Smooth muscle cell (in vitro differentiated cells): ENCODE measurements around the gene SLC6A3. TPM values are rescaled to one million over a fixed set of nuclear protein-coding genes. Genes with fewer than 3 reads are reported as not detected.

Experiments used
- DNase-seq: peaks from one replicate; lab custom pipeline; 2025; ENCODE audit not compliant: unreplicated experiment; lab: John Stamatoyannopoulos, UW
- H2AFZ ChIP-seq: fragments of 200-600 bp; sonication (generic); 2 replicates; pipeline ENCODE4 v1.6.0; 2016; ENCODE audit warnings: antibody characterized with exemption, low read depth, mild to moderate bottlenecking
- H3F3A ChIP-seq: fragments of 200-600 bp; sonication (generic); 2 replicates; pipeline ENCODE4 v1.6.0; 2017; ENCODE audit warnings: antibody characterized with exemption, low read depth
- H3K27ac ChIP-seq: fragments of 200-600 bp; sonication (generic); 2 replicates; pipeline ENCODE4 v1.5.1; 2016; ENCODE audit warnings: low read depth, mild to moderate bottlenecking
- H3K27me3 ChIP-seq: fragments of 200-600 bp; sonication (generic); 2 replicates; pipeline ENCODE4 v1.6.1; 2016; ENCODE audit warnings: low read depth, mild to moderate bottlenecking
- H3K36me3 ChIP-seq: fragments of 200-600 bp; sonication (generic); 2 replicates; pipeline ENCODE4 v1.5.1; 2016; ENCODE audit warnings: low read depth
- H3K4me1 ChIP-seq: fragments of 200-600 bp; sonication (generic); 2 replicates; pipeline ENCODE4 v1.5.1; 2016; ENCODE audit warnings: low read depth
- H3K4me2 ChIP-seq: fragments of 200-600 bp; sonication (generic); 2 replicates; pipeline ENCODE4 v1.6.0; 2016; ENCODE audit warnings: mild to moderate bottlenecking
- H3K4me3 ChIP-seq: fragments of 200-600 bp; sonication (generic); 2 replicates; pipeline ENCODE4 v1.5.1; 2016; ENCODE audit warnings: mild to moderate bottlenecking
- H3K79me2 ChIP-seq: fragments of 200-600 bp; sonication (generic); 2 replicates; pipeline ENCODE4 v1.6.0; 2016; ENCODE audit warnings: low read depth, mild to moderate bottlenecking
- H3K9ac ChIP-seq: fragments of 200-600 bp; sonication (generic); 2 replicates; pipeline ENCODE4 v1.6.0; 2016; ENCODE audit warnings: low read depth
- H3K9me3 ChIP-seq: fragments of 200-600 bp; sonication (generic); replicated peaks from 2 replicates; pipeline ENCODE4 v1.5.1; 2016; ENCODE audit warnings: low read depth
- H4K20me1 ChIP-seq: fragments of 200-600 bp; sonication (generic); 2 replicates; pipeline ENCODE4 v1.6.0; 2016; ENCODE audit warnings: low read depth
- WGBS: methylation state at CpG from one replicate; pipeline ENCODE4 v1.1.7; 2016; ENCODE audit warnings: low lambda C conversion rate; 5-methylcytosine and 5-hydroxymethylcytosine counted together
- polyA plus RNA-seq: library from polyadenylated mRNA; unstranded; fragments of >200 nt; fragmentation: Nextera tagmentation; extraction: Ambion mirVana; gene quantifications from 2 replicates; pipeline ENCODE4 v1.2.1, GENCODE V29; 2016
- total RNA-seq: library from RNA; depleted of rRNA; stranded (reverse); fragments of >200 nt; gene quantifications from 2 replicates; pipeline ENCODE4 v1.2.3, GENCODE V29; 2014
- TF ChIP-seq, protein P1 (sequence below): fragments of 200-600 bp; sonication (generic); IDR thresholded peaks from 2 replicates; pipeline ENCODE4 v1.5.1; 2017; ENCODE audit warnings: borderline replicate concordance, mild to moderate bottlenecking, antibody characterized with exemption; ENCODE audit not compliant: insufficient read depth, poor library complexity, severe bottlenecking

The SLC6A3 gene
- total and polyA plus RNA-seq, 2 experiments from 2014 or later: not detected

DNA sequence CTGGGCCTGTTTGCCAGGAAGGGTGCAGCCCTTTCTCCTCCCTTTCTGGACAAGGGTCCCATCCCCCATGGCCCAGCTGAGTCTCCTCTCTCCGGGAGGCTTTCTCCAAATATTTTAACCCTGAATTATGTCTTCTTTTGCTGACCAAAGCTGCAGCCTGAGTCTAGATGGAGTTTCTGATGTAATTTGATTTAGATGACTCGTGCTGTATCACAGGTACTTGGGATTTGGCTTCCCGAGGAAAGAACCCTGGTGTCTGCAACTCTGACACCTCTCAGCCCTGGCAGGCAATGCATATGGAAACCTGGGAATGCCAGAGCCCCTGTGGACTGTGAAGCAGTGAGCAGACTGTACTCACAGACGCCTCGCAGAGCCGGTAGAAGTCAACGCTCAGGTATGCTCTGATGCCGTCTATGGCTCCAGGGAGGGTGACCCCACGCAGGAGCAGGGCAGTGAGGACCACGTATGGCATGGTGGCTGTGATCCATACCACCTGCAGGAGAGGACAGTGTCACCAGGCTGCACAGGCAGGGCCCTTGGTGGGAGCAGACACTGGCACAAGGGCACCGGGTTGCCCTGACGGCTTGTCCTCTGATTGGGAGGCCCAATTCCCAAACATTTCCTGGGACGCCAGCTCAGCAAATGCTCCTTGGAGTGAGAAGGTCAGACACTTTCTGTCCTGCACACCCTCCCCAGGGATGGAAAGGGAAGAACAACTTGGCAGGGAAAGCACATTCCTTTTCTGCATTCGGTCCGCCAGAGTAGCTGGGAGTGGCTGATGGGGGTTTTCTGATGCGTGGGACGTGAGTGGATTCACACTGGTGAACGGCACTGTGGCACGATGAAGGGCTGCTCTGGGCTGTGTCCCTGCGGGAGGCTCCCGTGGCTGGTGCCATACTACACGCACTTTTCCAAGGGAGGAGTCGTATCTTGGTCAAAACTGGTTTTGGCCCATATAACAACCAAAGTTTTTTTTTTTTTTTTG is 24.7 kb downstream of the SLC6A3 start:
- Histone ChIP-seq H4K20me1 (no peaks in the 10 kb centered on the region), H3K9me3 (no peaks in the 10 kb centered on the region), H3K27me3 (no peaks in the 10 kb centered on the region), H3K4me1 (no peaks in the 10 kb centered on the region), H3K79me2 (no peaks in the 10 kb centered on the region), H3F3A (no peaks in the 10 kb centered on the region), H3K36me3 (no peaks in the 10 kb centered on the region), H3K9ac (no peak overlapping the region), H2AFZ (no peak overlapping the region), H3K4me2 (no peak overlapping the region), H3K27ac (no peak overlapping the region), H3K4me3 (no peak overlapping the region)
- WGBS: 88% methylated on average over 23 of the region's 23 CpGs
- TF ChIP-seq, protein P1, sequence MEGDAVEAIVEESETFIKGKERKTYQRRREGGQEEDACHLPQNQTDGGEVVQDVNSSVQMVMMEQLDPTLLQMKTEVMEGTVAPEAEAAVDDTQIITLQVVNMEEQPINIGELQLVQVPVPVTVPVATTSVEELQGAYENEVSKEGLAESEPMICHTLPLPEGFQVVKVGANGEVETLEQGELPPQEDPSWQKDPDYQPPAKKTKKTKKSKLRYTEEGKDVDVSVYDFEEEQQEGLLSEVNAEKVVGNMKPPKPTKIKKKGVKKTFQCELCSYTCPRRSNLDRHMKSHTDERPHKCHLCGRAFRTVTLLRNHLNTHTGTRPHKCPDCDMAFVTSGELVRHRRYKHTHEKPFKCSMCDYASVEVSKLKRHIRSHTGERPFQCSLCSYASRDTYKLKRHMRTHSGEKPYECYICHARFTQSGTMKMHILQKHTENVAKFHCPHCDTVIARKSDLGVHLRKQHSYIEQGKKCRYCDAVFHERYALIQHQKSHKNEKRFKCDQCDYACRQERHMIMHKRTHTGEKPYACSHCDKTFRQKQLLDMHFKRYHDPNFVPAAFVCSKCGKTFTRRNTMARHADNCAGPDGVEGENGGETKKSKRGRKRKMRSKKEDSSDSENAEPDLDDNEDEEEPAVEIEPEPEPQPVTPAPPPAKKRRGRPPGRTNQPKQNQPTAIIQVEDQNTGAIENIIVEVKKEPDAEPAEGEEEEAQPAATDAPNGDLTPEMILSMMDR: no peak
- no peak for DNase-seq

DNA sequence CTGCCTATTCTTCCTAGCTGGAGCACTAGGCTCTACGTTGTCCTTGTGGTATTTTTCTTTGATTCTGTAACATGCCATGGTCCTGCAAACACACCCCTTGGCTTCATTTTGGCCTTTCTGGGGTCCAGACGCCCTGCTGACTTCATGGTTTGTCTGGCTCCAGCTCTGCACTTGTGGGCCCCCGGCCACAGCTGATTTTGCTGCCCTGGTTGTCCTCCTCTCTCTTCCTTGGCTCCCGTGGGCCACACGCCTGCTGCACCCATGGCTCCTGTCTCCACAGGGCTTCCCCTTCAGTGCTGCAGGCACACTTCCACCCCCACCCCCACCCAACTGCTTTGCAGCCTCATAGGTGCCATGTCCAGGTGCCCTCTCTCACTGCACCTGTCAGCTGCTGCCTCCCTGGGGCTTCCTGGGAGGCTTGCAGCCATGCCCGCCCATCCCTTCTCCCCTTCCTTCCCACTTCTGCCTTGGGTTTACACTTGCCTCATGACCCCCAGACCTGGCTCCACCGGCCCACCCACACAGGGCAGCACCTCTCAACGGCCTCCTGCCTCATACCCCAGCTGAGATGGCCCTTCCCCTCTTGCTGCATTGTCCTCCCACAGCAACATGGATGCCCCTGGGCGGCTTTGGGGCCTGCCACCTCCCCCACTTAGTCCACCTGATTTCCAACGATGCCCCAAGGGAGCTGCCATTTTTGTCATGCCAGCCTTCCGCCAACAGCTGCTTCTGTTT is 25.6 kb downstream of the SLC6A3 start:
- H3K79me2 ChIP-seq: no peaks in the 10 kb centered on the region
- no peak overlapping the region for H3K9ac ChIP-seq
- H3K4me1 ChIP-seq: no peaks in the 10 kb centered on the region
- no peak overlapping the region for H3K4me2 ChIP-seq
- WGBS: 85% methylated on average over 11 of the region's 11 CpGs
- no peak overlapping the region for H3K4me3 ChIP-seq
- H3K27me3 ChIP-seq: no peaks in the 10 kb centered on the region
- TF ChIP-seq, protein P1: no peak
- no peak overlapping the region for H2AFZ ChIP-seq
- H4K20me1 ChIP-seq: no peaks in the 10 kb centered on the region
- H3K27ac ChIP-seq: no peak overlapping the region
- no peaks in the 10 kb centered on the region for H3K9me3 ChIP-seq
- no peaks in the 10 kb centered on the region for H3F3A ChIP-seq
- DNase-seq: no peak
- no peaks in the 10 kb centered on the region for H3K36me3 ChIP-seq

DNA sequence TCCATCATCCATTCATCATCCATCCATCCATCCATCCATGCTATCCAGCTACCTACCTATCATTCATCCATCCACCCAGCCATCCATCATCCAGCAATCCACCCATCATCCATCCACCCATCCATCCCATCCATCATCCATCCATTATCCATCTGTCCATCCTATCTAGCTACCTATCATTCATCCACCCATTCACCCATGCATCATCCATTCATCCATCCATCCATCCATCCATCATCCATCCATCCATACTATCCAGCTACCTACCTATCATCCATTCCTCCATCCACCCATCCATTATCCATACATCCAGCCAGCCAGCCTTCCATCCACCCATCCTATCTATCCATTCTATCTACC is 26.3 kb downstream of the SLC6A3 start:
- Histone ChIP-seq H4K20me1 (no peaks in the 10 kb centered on the region), H3K4me2 (no peak overlapping the region), H3K27me3 (no peaks in the 10 kb centered on the region), H3F3A (no peaks in the 10 kb centered on the region), H3K9ac (no peak overlapping the region), H2AFZ (no peak overlapping the region), H3K36me3 (no peaks in the 10 kb centered on the region), H3K4me3 (no peak overlapping the region), H3K79me2 (no peaks in the 10 kb centered on the region), H3K9me3 (no peaks in the 10 kb centered on the region), H3K4me1 (no peaks in the 10 kb centered on the region), H3K27ac (no peak overlapping the region)
- TF ChIP-seq, protein P1: no peak
- DNase-seq: no peak
